SK-N-SH (cell line): Measurements from ENCODE around the gene PRKG1. TPM values are rescaled to one million over a fixed set of nuclear protein-coding genes. Genes with fewer than 3 reads are reported as not detected.
A peak's percentile ranks its signal among the peaks of the same experiment; 100 is the strongest.

ENCODE experiments used
- CTCF ChIA-PET: fragments of 300-600, 350-600 bp; formaldehyde crosslinking; extraction: SDS; loops from one replicate; lab custom pipeline; 2021; lab: Yijun Ruan, JAX
- POLR2A ChIA-PET: fragments of 350-600 bp; sonication (Branson Sonifier 250); formaldehyde crosslinking; extraction: SDS; loops from one replicate; lab custom pipeline; 2020; ENCODE audit warnings: antibody characterized with exemption, inconsistent platforms; lab: Yijun Ruan, JAX
- DNase-seq: peaks from one replicate; pipeline ENCODE4 v3.0.0; 2012
- H2AFZ ChIP-seq: fragments of 200-600 bp; sonication (generic); 2 replicates; pipeline ENCODE4 v1.8.1; 2016; ENCODE audit warnings: antibody characterized with exemption, mild to moderate bottlenecking, low read depth
- H3F3A ChIP-seq: fragments of 200-600 bp; sonication (generic); replicated peaks from 2 replicates; pipeline ENCODE3; 2016; ENCODE audit warnings: antibody characterized with exemption, mild to moderate bottlenecking; ENCODE audit not compliant: insufficient read depth
- H3K27ac ChIP-seq, 2 experiments: fragments of 200-500 bp in 1 of 2; fragments of 200-600 bp in 1 of 2; sonication (Bioruptor generic) in 1 of 2; sonication (generic), shearing (Covaris generic) in 1 of 2; 2 replicates each; pipeline versions ENCODE4 v1.5.1 to v1.6.1; 2014 to 2016; ENCODE audit warnings: low read depth in 2 of 2, inconsistent platforms in 1 of 2, low read length in 1 of 2, mild to moderate bottlenecking in 1 of 2, mixed read lengths in 1 of 2
- H3K27me3 ChIP-seq: fragments of 200-600 bp; sonication (generic), shearing (Covaris generic); 2 replicates; pipeline ENCODE4 v1.6.1; 2016; ENCODE audit warnings: mixed run types; ENCODE audit not compliant: insufficient read depth
- H3K36me3 ChIP-seq, 2 experiments: fragments of 200-500 bp in 1 of 2; fragments of 200-600 bp in 1 of 2; sonication (Bioruptor generic) in 1 of 2; sonication (generic) in 1 of 2; replicated peaks in 1 of 2; 2 replicates each; pipeline versions ENCODE3 to v1.5.1; 2014 to 2016; ENCODE audit warnings: low read length in 1 of 2, mild to moderate bottlenecking in 1 of 2; ENCODE audit not compliant: insufficient read depth in 2 of 2, control insufficient read depth in 1 of 2
- H3K4me1 ChIP-seq, 2 experiments: fragments of 200-500 bp in 1 of 2; fragments of 200-600 bp in 1 of 2; sonication (Bioruptor generic) in 1 of 2; sonication (generic), shearing (Covaris generic) in 1 of 2; 2 replicates each; pipeline versions ENCODE4 v1.5.1 to v1.6.1; 2014 to 2016; ENCODE audit warnings: low read depth in 1 of 2, low read length in 1 of 2, mixed run types in 1 of 2; ENCODE audit not compliant: insufficient read depth in 2 of 2, control insufficient read depth in 1 of 2
- H3K4me2 ChIP-seq: fragments of 200-600 bp; sonication (generic), shearing (Covaris generic); 2 replicates; pipeline ENCODE4 v1.6.1; 2017; ENCODE audit warnings: mixed run types
- H3K4me3 ChIP-seq, 2 experiments: fragments of 200-500 bp in 1 of 2; fragments of 200-600 bp in 1 of 2; sonication (Bioruptor generic) in 1 of 2; sonication (generic), shearing (Covaris generic) in 1 of 2; 2 replicates each; pipeline versions ENCODE4 v1.5.1 to v1.8.1; 2014 to 2016; ENCODE audit warnings: low read depth in 2 of 2, inconsistent platforms in 1 of 2, low read length in 1 of 2, mild to moderate bottlenecking in 1 of 2, mixed read lengths in 1 of 2, moderate library complexity in 1 of 2
- H3K79me2 ChIP-seq: fragments of 200-600 bp; sonication (generic); 2 replicates; pipeline ENCODE4 v1.8.1; 2017; ENCODE audit warnings: mild to moderate bottlenecking; ENCODE audit not compliant: insufficient read depth
- H3K9ac ChIP-seq: fragments of 200-600 bp; sonication (generic); 2 replicates; pipeline ENCODE4 v1.6.1; 2017; ENCODE audit warnings: mixed run types
- H3K9me2 ChIP-seq: fragments of 200-600 bp; sonication (generic); 2 replicates; pipeline ENCODE4 v1.6.1; 2017; ENCODE audit warnings: mixed run types
- H3K9me3 ChIP-seq: fragments of 200-600 bp; sonication (generic); 2 replicates; pipeline ENCODE4 v1.6.1; 2017; ENCODE audit warnings: mixed run types, mild to moderate bottlenecking, moderate library complexity
- H4K20me1 ChIP-seq: fragments of 200-600 bp; sonication (generic); 2 replicates; pipeline ENCODE4 v1.6.1; 2017; ENCODE audit warnings: mild to moderate bottlenecking, mixed run types; ENCODE audit not compliant: insufficient read depth
- CHD2 ChIP-seq: fragments of 150-350 bp; IDR thresholded peaks from 2 replicates; pipeline ENCODE4 v1.6.1; 2018; ENCODE audit warnings: low read length; ENCODE audit not compliant: partially characterized antibody
- CTCF ChIP-seq: fragments of 200-600 bp; sonication (generic); IDR thresholded peaks from 2 replicates; pipeline ENCODE4 v1.6.1; 2017; ENCODE audit warnings: antibody characterized with exemption, mild to moderate bottlenecking, moderate library complexity
- EP300 ChIP-seq, 2 experiments: IDR thresholded peaks; 2 replicates each; pipeline versions ENCODE4 v1.4.0 to v1.6.1; 2012; ENCODE audit warnings: borderline replicate concordance in 1 of 2, low read depth in 1 of 2, low read length in 1 of 2
- FOSL2 ChIP-seq: IDR thresholded peaks from 2 replicates; pipeline ENCODE4 v1.4.0; 2012; ENCODE audit warnings: low read depth, mild to moderate bottlenecking, moderate library complexity, borderline replicate concordance
- FOXJ3 ChIP-seq: sonication (generic); formaldehyde crosslinking; IDR thresholded peaks from 2 replicates; pipeline ENCODE4 v1.5.1; 2020; ENCODE audit warnings: mild to moderate bottlenecking, missing genetic modification reagents
- MXI1 ChIP-seq: IDR thresholded peaks from 2 replicates; pipeline ENCODE4 v1.6.1; 2012; ENCODE audit warnings: mild to moderate bottlenecking, low read depth, low read length, improper control_type of control experiment
- NFIC ChIP-seq: IDR thresholded peaks from 2 replicates; pipeline ENCODE4 v1.4.0; 2012; ENCODE audit warnings: borderline replicate concordance
- PBX3 ChIP-seq: IDR thresholded peaks from 2 replicates; pipeline ENCODE4; 2012
- RAD21 ChIP-seq: IDR thresholded peaks from 2 replicates; pipeline ENCODE4 v1.6.1; 2012; ENCODE audit warnings: mild to moderate bottlenecking, low read length
- REST ChIP-seq: IDR thresholded peaks from 2 replicates; pipeline ENCODE4 v1.6.1; 2012; ENCODE audit warnings: mild to moderate bottlenecking, low read depth, low read length, moderate library complexity
- RFX5 ChIP-seq: IDR thresholded peaks from 2 replicates; pipeline ENCODE4 v1.6.1; 2012; ENCODE audit warnings: mild to moderate bottlenecking, improper control_type of control experiment, low read length
- SIN3A ChIP-seq: IDR thresholded peaks from 2 replicates; pipeline ENCODE4 v1.6.1; 2012; ENCODE audit warnings: low read depth, mild to moderate bottlenecking, low read length, moderate library complexity, borderline replicate concordance
- TAF1 ChIP-seq: IDR thresholded peaks from 2 replicates; pipeline ENCODE4 v1.6.1; 2012; ENCODE audit warnings: low read depth, mild to moderate bottlenecking, low read length, moderate library complexity, borderline replicate concordance
- TCF12 ChIP-seq: IDR thresholded peaks from 2 replicates; pipeline ENCODE4 v1.4.0; 2012
- TEAD4 ChIP-seq: IDR thresholded peaks from 2 replicates; pipeline ENCODE4 v1.4.0; 2012; ENCODE audit warnings: mild to moderate bottlenecking, borderline replicate concordance; ENCODE audit not compliant: insufficient read depth
- USF1 ChIP-seq: IDR thresholded peaks from 2 replicates; pipeline ENCODE4 v1.4.0; 2012; ENCODE audit warnings: low read depth, borderline replicate concordance
- USF2 ChIP-seq: fragments of 150-350 bp; IDR thresholded peaks from 2 replicates; pipeline ENCODE4 v1.6.1; 2017; ENCODE audit warnings: antibody characterized with exemption, low read length, low read depth, borderline replicate concordance
- WGBS: methylation state at CpG from one replicate; pipeline ENCODE4 v1.1.6; 2017; ENCODE audit warnings: low lambda C conversion rate; 5-methylcytosine and 5-hydroxymethylcytosine counted together
- polyA plus RNA-seq, 3 experiments: library from polyadenylated mRNA; depleted of rRNA; stranded (reverse); fragments of >200 nt; gene quantifications; 2 replicates each; pipeline ENCODE4 v1.2.3, GENCODE V29; 2012

Gene PRKG1
- polyA plus RNA-seq, 1 of the 3 experiments (the other 2 are of a cell fraction): 4.1 TPM

GRCh38 chr10:51313773-51314478, 239.6 kb downstream of the PRKG1 start:
- no peak for DNase-seq
- Histone ChIP-seq H3F3A (peaks cover 5% of the 10 kb centered on the region), H3K27me3 (no peaks in the 10 kb centered on the region), H4K20me1 (no peaks in the 10 kb centered on the region), H3K4me1 (peaks cover 0 to 4% of the 10 kb centered on the region in 2 experiments; a peak in 1 of 4 replicates), H3K4me2 (peak overlapping the region; percentile 10; the same call in 1 of the 2 replicates), H3K4me3 (no peak overlapping the region), H3K9me3 (no peaks in the 10 kb centered on the region), H3K36me3 (no peaks in the 10 kb centered on the region), H2AFZ (no peak overlapping the region), H3K27ac (peak overlapping the region; percentile 48 to 79; a peak in 2 of 4 replicates), H3K9me2 (no peaks in the 10 kb centered on the region), H3K79me2 (no peaks in the 10 kb centered on the region), H3K9ac (no peak overlapping the region)
- peak; percentile 57 for TF ChIP-seq PBX3
- no peak for TF ChIP-seq MXI1
- no peak for TF ChIP-seq RFX5
- TF ChIP-seq FOSL2: no peak
- no peak for TF ChIP-seq TAF1
- peak; percentile 87 for TF ChIP-seq TCF12
- TF ChIP-seq FOXJ3 (CRISPR knock-in tag): no peak
- TF ChIP-seq SIN3A: no peak
- peak in 1 of 2 experiments; percentile 61; a peak in 2 of 4 replicates for TF ChIP-seq EP300 (IDR thresholded peaks at IDR 0.05; ENCODE audit: borderline replicate concordance in 1 of 2, low read depth in 1 of 2, low read length in 1 of 2)
- CTCF ChIA-PET: no interaction called here
- WGBS: 31% methylated on average over 3 of the region's 3 CpGs
- POLR2A ChIA-PET: interaction anchor here (0.6 kb wide), 1 partner anchor 19 kb away, joined by 5 read pairs; no protein-coding TSS in a partner anchor

- Histone ChIP-seq H3K27ac (peak overlapping the region; percentile 48 to 79; a peak in 2 of 4 replicates), H4K20me1 (no peaks in the 10 kb centered on the region), H3K4me3 (no peak overlapping the region), H3F3A (peaks cover 5% of the 10 kb centered on the region), H3K36me3 (no peaks in the 10 kb centered on the region), H3K9me2 (no peaks in the 10 kb centered on the region), H3K9ac (no peak overlapping the region), H3K4me1 (peaks cover 0 to 4% of the 10 kb centered on the region in 2 experiments; a peak in 1 of 4 replicates), H3K9me3 (no peaks in the 10 kb centered on the region), H3K4me2 (peak overlapping the region; percentile 10; the same call in 1 of the 2 replicates), H2AFZ (no peak overlapping the region), H3K27me3 (no peaks in the 10 kb centered on the region), H3K79me2 (no peaks in the 10 kb centered on the region)
- no peak for DNase-seq
- ChIA-PET POLR2A (interaction anchor here (0.6 kb wide), 1 partner anchor 19 kb away, joined by 5 read pairs; no protein-coding TSS in a partner anchor), CTCF (interaction anchor here (1.5 kb wide), 1 partner anchor 12 kb away, joined by 3 read pairs; no protein-coding TSS in a partner anchor)
- WGBS: 70% methylated on average over 1 of the region's 1 CpG
- TF ChIP-seq RAD21: no peak
- 0 out of 2 replicates have a peak, but pooled peaks have one; percentile 23 for TF ChIP-seq TEAD4
- no peak for TF ChIP-seq REST
- TF ChIP-seq USF2: no peak
- TF ChIP-seq USF1: no peak
- no peak for TF ChIP-seq CHD2
- TF ChIP-seq NFIC: peak; percentile 26; the same call in 1 of the 2 replicates
- no peak for TF ChIP-seq CTCF
Observed at GRCh38 chr10:51314481-51314880, 240.2 kb downstream of the PRKG1 start.
